Measurements from ENCODE around the gene SLC24A1.

DNA sequence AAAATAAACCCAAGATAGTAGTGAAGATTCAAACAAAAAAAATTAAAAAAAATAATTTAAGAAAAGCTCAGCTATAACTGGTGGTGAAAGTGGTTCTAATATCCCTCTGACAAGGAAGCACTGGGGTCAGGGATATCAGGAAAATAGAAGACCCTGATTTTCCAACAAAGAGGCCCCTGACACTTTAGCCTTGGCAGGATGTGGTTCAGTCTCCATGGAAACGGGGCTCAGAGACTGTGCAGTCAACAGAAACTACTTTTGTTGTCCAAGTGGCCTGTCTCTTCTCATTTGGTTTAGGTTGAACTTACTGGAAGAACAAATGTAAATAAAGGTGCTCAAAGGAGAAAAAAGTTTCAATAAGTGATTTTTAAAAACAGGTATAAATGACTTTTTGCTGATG, 38.0 kb upstream of the SLC24A1 start:
- TF ChIP-seq, protein P1, sequence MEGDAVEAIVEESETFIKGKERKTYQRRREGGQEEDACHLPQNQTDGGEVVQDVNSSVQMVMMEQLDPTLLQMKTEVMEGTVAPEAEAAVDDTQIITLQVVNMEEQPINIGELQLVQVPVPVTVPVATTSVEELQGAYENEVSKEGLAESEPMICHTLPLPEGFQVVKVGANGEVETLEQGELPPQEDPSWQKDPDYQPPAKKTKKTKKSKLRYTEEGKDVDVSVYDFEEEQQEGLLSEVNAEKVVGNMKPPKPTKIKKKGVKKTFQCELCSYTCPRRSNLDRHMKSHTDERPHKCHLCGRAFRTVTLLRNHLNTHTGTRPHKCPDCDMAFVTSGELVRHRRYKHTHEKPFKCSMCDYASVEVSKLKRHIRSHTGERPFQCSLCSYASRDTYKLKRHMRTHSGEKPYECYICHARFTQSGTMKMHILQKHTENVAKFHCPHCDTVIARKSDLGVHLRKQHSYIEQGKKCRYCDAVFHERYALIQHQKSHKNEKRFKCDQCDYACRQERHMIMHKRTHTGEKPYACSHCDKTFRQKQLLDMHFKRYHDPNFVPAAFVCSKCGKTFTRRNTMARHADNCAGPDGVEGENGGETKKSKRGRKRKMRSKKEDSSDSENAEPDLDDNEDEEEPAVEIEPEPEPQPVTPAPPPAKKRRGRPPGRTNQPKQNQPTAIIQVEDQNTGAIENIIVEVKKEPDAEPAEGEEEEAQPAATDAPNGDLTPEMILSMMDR (IDR thresholded peaks at IDR 0.05) = no peak
- no peak for TF ChIP-seq POLR2A (IDR thresholded peaks at IDR 0.05)
